GM18517 (cell line): ENCODE results near the gene BRD1.
"Not testable (repeated sequence)": the region's sequence is repeated elsewhere in the genome, so short reads cannot be mapped to it uniquely, and the experiment has no call there.

Source experiments
- ATAC-seq: cut with Tn5 transposase; IDR thresholded peaks from one replicate; pipeline ENCODE4 v1.9.1; 2021; ENCODE audit warnings: mild to moderate bottlenecking, moderate library complexity; ENCODE audit not compliant: unreplicated experiment

Gene BRD1

DNA sequence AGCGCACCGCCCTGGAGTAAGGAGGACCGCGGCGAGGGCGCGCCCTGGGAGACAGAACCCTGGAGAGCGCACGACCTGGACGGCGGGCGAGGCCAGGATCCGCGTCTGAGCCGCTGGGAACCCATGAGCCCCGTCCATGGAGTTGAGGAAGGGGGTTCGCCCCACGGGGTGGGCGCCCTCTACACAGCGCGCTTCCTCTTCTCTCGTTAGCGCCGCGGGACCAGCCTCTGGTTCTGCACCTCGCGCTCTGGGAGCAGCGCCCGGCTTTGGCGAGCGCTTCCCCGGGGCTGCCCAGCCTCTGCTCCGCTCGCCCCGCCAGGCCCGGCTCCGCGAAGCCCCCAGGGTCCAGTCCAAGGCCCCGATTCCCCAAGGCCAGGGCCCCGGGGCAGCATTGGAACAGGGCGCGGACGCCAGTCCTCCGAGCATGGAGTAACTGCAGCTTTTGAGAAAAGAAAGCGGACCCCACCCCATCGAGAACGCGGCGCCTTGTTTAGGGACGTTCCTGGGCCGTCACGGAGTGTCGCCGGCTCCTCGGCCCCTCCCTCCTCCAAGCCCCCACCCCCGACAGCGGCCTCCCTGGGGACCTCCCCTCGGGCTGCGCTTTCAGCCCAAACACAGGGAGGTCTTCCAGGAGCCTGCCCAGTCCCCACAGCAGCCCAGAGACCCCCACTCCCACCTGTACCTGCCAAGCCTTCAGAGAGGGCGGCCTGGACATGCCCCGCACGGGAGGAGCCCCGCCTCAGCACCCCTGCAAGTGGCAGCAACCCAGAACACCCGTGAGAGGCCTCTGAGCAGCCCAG is 56.2 kb downstream of the BRD1 start:
- ATAC-seq = no peak

DNA sequence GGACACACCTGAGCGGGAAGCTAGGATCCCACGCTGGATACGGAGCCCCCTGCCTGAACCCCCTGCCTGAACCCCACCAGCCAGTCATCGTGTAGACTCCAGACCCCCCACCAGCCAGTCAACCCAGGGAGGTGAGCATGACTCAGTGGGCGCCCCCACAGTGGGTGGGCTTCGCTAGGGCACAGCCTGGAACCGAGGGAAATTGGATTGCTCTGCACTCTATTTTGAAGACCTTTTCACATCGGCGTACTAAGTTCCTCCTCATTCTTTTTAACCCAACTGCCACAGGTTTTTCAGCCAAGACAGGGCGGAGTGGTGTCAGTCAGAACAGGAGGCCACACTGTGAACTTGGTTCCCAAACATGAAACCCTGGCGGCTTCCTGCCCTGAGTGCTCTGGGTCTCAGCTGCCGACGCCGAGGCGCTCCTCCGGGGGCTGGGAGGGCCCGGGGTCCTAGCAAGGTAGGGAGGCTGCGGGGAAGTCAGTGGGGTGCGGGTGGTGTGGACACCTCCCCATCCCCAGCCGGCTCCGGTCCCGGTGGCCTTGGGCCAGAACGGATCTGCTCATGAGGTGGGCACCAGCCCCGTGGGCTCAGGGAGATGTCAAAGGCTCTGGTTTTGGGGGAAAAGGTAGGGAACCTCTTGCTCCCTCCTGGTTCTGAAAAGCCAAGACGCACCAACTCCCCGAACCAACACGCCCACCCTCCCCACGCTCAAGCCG is 57.0 kb downstream of the BRD1 start:
- ATAC-seq = no peak

DNA sequence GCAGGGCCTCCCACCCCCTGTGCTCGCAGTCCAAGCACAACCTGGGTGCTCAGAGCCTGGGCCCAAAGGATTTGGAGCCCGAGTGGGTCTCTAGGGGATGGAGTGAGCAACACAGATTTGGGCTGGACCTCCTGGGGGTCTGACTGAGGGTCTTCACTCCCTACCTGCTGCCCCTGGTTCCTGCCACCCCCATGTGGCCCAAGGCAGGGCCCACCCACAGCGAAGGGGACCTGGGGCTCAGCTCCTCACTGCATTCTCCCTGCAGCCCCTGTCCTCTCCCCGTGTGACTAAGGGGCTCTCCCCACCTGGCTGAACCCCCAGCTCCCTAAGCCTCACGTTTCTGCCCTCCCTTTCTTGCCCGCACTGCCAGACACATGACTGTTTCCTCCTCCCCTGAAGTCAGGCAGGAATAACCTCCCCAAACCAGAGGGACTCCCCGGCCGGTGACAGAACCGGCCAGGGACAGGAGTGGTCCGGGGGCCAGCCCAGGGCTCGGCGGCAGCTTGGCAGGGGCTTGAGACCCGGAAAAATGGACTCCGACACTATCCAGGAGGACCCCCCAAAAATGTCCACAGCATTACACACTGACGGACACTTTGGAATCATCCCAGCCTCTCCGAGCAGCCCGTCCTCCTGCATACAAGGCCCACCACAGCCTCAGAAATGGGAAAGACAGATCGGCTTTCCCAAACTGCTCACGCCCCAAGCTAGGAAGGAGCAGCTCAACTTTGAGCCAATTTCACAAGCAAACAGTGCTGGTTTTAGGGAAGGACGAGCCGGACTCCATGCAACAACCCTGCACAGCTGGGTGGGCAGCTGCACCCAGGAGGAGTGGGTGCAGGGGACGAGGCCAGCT is 57.8 kb downstream of the BRD1 start:
- ATAC-seq = no peak

DNA sequence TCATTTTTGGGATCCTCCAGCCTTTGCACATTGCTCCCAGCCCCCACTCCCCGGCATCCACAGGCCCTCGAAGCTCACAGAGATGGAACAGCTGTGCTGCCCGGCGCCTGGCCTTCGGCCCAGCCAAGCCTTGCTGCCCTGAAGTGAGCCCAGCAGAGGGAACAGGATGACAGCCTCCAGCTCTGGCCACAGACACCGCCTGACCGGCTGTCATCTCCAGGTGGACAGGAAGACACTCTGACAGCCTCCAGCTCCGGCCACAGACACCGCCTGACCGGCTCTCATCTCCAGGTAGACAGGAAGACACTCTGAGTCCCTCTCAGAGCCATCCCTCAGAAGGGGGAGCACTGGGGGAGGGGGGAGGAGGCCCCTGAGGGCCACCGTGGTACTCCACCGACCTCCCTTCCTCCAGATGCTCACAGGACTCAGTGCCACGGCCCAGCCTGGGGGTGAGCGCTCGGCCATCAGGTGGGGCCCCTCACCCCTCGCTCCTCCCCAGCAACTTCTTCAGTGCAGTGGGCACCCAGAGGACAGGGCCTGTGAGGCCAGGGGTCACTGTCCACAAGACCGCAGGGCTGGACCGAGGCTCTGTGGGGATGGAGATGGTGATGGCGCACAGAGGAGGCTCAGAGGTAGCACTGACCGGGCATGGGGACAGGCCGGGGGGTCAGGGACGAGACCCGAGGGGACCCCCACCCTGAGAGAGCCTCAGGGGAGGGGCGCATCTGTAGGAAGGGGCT is 58.6 kb downstream of the BRD1 start:
- ATAC-seq = no peak

DNA sequence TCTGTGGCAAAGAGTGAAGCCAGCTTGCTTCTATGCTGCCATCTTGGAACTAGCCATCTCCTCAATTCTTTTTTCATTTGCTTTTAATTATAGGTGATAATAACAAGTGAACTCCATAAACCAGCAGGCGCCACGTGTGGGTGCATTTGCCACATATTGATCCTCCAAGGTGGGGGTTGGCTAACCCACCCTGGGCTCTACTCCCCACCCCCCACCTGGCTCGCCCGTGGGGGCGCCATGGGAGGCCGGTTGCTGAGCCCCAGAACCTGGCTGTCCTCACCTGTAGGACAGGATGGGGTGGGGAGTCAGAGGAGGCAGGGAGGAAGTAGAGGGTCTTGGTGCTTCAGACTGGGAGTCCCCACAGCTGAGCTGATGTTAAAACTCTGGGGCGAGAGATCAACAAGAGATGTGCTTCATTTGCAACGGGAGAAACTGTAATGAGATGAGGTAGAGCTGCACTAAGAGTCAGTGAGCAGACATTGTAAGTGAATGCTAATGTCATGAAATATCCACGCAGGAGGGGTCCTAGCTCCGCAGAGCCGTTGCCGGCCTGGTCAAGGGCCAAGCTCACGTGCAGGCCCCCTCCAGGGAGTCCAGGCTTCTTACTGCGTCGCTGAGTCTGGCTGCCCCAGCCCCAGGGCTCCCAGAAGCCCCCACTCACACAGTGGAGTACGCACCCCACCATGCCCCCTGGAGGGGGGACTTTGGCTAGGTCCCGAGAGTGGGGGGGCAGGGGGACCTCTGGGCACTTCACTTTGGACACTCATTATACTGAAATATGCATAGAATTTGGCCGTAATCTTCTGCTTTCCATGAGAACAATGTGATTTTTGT is 59.4 kb downstream of the BRD1 start:
- ATAC-seq = no peak

DNA sequence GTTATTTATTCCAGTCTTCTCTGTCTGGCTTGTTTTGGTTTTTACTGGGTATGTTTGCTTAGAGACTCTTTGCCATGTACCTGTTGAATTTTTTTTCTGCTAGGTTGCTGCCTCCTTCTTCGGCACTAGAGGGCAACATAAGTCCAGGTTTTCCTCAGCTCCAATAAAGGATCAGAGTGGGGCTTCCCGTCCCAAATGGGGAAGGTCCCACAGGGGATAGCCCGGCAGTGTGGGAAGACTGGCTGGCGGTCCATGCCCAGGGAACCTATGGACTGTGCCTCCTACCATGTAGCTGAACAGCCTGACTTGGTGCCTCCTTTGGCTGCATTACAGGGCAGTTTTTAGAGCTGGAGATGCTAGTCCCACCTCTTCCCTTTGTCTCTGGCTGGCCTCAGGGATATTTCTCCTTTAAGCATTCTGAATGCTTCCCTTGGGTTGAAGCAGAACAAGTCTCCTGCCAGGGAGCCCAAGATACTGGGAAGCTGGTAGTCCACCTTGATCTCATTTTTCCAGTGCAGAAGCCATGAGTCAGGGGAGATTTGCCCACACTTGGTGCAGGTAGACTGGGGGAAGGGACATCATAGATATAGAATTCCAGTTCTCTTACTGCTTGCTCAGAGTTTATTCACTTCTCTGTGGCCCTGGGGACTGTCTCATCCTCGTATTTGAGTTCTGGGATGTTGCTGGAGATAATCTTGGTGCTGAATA is 60.2 kb downstream of the BRD1 start:
- no peak for ATAC-seq

DNA sequence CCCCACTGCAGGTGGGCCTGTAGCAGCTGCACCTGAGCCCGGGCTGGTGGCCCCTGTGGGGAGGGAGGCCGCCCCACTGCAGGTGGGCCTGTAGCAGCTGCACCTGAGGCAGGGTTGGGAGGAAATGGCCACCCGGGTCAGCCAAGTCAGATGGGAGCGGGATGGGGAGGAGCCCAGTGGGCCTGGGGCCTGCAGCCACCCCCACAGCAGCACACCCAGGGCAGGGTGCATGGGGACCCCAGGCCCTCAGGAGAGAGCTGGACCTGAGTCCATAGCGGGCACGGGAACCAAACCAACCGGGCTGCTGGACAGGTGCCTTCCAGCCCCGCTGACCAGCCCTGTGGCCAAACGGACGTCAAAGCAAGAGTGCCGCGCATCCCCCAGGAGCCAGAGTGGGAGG is 61.7 kb downstream of the BRD1 start:
- no peak for ATAC-seq

DNA sequence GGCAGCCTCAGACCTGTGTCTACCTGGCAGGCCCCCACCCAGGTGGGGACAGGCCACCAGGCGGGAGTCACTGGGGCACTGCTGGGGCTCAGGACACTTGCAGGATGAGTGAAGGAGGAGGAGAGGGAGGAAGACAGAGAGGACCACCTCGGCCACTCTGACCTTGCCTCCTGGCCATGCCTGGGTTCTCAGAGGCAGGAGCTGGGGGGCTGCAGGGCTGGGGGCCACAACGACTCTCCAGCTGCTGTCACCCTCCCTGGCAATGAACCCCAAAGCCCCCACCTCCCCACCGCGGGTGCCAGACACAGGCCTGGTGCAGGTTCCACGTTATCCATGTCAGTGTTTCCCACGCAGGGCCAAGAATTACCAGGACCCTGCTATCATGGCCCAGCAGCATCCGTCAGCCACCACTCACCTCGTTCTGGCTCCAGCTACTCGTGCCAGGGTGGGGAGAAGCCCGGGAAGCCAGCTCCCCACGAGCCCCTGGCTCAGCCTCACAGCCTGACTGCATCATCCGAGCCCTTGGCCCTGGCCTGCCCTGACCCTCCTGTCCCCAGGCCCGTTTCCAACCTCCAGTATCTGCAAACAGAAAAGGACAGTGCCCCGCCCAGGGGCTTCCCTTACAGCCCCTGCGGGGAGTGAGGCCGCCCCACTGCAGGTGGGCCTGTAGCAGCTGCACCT is 62.4 kb downstream of the BRD1 start:
- ATAC-seq = no peak

DNA sequence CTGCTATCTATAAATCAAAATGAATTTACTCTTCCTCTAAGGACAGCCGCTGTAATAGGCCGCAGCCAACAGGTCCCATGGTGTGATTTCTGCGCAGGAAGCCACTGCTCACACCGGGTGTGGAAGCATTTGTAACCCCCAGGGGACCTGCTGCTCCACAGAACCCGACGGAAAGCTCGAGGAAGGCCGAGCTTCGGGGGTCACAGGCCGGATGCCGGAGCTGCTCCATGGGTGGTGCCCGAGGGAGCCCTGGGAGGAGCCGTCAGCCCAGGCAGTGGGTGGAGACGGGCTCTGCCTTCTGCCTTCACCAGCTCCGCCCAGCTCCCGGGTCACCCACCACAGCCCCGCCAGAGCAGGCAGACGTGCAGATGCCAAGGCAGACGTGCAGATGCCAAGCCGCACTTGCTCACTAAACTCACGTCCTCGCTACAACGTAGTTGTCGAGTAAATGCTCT is 63.5 kb downstream of the BRD1 start:
- ATAC-seq = no peak

DNA sequence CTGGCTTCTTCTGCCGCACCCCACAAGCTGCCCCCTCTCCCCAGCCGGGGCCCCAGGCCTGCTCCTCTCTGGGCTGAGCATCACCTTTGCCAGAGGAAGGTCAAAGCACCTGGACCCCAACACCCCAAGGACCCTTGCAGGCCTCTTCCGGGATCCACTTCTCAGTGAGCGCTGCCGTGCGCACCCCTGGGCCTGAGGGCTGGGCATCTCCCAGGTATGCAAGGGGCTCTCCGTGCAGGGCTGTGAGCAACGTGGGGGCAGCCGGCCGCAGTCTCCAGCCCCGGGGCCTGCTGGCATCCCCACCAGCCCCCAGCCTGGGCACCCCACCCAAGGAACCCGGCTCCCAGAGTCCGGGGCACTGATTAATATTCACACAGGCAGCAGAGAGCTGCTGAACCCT is 64.0 kb downstream of the BRD1 start:
- ATAC-seq = no peak

DNA sequence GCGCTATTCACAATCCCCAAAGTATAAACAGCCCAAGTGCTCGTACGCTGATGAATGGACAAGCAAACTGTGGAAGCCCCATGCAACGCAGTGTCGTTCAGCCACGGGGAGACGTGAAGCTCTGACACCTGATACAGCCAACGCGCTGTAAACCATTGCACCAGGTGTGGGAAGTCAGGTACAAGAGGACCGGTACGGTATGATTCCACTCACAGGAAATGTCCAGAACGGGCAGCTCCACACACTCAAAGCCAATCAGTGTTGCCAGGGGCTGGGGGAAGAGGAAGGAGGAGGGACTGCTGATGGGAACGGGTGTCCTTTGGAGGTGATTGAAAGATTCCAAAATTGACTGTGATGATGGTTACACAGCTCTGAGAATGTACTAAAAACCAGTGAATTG is 64.5 kb downstream of the BRD1 start:
- ATAC-seq = no peak

DNA sequence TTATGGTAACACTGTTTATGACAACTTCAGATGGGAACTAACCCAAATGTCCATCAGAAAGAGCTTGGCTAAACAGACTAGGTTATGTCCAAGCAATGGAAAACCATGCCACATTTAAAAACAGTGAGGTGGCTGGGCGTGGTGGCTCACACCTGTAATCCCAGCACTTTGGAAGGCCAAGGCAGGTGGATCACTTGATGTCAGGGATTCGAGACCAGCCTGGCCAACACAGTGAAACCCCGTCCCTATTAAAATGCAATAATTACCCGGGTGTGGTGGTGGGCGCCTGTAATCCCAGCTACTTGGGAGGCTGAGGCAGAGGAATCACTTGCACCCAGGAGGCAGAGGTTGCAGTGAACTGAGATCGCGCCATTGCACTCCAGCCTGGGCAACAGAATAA is 65.1 kb downstream of the BRD1 start:
- ATAC-seq = not testable (repeated sequence)

DNA sequence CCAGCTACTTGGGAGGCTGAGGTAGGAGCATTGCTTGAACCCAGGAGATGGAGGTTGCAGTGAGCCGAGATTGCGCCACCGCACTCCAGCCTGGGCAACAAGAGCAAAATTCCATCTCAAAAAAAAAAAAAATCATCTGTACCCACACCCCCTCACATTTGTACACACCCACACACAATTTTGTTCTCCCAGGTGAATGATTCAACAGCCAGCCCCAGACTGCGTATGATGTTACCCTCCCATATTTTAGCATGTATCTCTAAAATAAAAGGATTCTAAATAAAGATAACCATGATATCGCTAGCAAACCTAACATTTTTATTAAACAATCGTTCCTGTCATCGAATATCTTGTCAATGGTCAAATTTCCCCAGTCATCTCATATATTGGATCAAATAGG is 65.8 kb downstream of the BRD1 start:
- ATAC-seq = no peak

DNA sequence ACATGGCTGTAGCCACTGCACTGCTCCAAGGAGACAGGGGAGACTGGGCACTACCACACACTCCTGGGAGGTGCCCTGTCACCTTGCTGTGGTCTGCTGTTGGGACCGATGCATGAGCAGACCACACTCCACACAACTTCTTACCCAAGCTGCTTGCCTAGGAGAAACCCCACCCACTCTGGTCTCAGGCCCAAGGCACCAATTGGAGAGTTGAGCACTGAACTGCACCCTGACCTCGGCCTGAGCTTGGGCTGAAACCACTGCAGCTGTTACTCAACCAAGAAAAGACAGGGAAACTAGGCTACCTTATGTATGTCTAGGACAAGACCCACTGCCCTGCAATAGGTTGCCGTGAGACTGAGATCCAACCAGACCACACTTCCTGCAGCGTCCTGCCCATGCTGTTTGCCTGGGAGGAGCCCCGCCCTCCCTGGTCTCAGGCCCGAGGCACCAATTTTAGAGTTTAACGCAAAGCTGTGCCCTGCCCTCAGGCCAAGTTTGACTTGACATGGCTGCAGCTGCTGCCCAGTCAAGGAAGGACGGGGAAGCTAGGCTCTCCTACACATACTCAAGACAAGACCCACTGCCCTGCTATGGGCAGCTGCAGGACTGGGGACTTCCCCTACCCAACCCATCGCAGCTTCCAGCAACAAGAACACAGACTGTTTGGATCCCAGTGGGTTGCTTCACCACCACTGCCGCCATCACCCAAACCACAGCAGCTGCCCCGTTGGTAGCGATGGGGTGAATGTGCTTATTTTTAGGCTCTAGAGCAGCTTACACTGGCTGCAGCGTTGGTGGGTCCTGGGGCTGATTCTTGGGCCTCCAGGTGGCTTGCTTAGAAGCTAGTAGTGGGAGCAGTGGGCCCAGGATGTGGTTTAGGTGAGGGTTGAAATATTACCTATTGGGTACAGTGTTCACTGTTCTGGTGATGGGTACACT is 66.8 kb downstream of the BRD1 start:
- ATAC-seq = peak; percentile 64

DNA sequence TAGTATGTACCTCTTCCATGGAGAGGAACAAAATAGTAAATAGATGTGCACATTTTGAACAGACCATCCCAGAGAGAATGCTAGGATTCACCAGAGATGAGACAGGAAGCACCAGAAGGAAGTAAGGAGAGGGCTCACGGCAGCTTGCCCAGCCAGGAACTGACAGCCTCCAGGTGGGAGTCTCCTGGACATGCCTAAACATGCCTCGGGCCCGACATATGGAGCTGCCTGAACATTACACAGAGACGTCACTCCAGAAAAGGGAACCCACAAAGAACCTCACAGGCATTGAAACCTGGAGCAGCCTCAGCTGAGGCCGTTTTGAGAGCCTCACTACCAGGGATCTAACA is 67.4 kb downstream of the BRD1 start:
- ATAC-seq = no peak

DNA sequence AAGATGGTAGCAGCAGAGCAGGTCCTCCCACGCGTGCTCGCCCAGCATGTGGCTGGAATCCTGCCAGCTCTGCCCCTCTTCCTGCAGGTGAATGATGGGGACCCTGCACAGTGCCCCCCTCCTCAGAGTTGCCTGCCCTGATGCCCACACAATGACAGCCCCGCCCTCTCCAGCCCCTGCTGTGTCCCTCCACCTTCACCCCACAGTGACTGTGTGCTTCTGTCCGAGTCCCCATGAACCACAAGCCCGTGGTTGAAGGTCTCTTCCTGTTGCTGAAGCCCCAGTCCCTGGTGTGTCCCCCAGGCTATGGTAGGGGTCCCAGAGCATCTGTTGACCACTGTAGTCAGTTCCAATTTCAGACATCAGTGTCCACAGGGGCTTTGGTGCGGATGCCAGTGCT is 71.0 kb downstream of the BRD1 start:
- ATAC-seq = no peak

DNA sequence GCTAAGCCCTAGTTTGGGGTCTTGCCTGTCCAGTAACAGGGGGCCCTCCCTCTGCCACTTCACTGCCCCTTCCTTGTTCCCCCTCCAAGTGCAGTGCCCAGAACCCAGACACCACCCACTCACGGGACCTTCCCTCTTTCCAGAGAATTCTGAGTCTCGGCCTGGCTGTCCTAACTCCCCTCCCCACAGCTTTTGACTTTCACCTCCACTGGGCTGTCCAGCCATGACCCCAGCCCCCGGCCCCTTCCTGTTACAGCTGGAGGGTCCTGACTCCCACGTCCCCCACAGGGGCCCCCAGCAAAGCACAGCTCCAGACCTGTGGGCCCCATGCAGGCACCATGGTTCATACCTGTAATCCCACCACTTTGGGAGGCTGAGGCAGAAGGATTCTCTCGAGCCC is 71.5 kb downstream of the BRD1 start:
- no peak for ATAC-seq

DNA sequence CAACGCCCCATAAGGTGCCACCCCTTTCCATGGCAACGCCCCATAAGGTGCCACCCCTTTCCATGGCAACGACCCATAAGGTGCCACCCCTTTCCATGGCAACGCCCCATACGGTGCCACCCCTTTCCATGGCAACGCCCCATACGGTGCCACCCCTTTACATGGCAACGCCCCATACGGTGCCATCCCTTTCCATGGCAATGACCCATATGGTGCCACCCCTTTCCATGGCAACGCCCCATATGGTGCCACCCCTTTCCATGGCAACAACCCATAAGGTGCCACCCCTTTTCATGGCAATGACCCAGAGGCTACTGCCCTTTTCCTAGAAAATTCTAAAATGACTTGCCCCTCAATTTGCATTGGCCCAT is 72.1 kb downstream of the BRD1 start:
- no peak for ATAC-seq
